ENCODE data around the gene SIRT5.

The SIRT5 gene

GRCh38 chr6:13574571-13575376 is at the start of gene SIRT5:
SIRT5 (plus strand) TSS chr6:13574601; CDS start chr6:13584111, 9,510 bp downstream.
- Histone ChIP-seq H3K9ac (ENCODE audit: low read length) (peak within 1 kb of the TSS; percentile 85), H3K27me3 (replicated peaks; ENCODE audit: control insufficient read depth, insufficient read depth, low read length) (no peaks in the 10 kb centered on the region), H3K4me1 (ENCODE audit: control insufficient read depth, insufficient read depth, low read length) (peaks cover 7% of the 10 kb centered on the region), H3K9me3 (ENCODE audit: control insufficient read depth, low read length) (no peaks in the 10 kb centered on the region), H3K4me3 (ENCODE audit: low read length) (peak within 1 kb of the TSS; percentile 83), H3K36me3 (ENCODE audit: control insufficient read depth, insufficient read depth, low read length, severe bottlenecking) (no peaks in the 10 kb centered on the region)
- DNase-seq (ENCODE audit: low read depth): peak; percentile 88

GRCh38 chr6:13524801-13525508 is 49.4 kb upstream of the SIRT5 start:
- Histone ChIP-seq H3K36me3 (ENCODE audit: control insufficient read depth, insufficient read depth, low read length, severe bottlenecking) (no peaks in the 10 kb centered on the region), H3K27me3 (replicated peaks; ENCODE audit: control insufficient read depth, insufficient read depth, low read length) (no peaks in the 10 kb centered on the region), H3K9ac (ENCODE audit: low read length) (no peak overlapping the region), H3K4me1 (ENCODE audit: control insufficient read depth, insufficient read depth, low read length) (peaks cover 5% of the 10 kb centered on the region), H3K4me3 (ENCODE audit: low read length) (no peak overlapping the region), H3K9me3 (ENCODE audit: control insufficient read depth, low read length) (peaks cover under 1% of the 10 kb centered on the region)
- DNase-seq (ENCODE audit: low read depth): no peak

- no peak overlapping the region for H3K9ac ChIP-seq (ENCODE audit: low read length)
- H3K4me1 ChIP-seq (ENCODE audit: control insufficient read depth, insufficient read depth, low read length): peaks cover 5% of the 10 kb centered on the region
- H3K27me3 ChIP-seq (replicated peaks; ENCODE audit: control insufficient read depth, insufficient read depth, low read length): no peaks in the 10 kb centered on the region
- H3K36me3 ChIP-seq (ENCODE audit: control insufficient read depth, insufficient read depth, low read length, severe bottlenecking): no peaks in the 10 kb centered on the region
- H3K4me3 ChIP-seq (ENCODE audit: low read length): no peak overlapping the region
- H3K9me3 ChIP-seq (ENCODE audit: control insufficient read depth, low read length): no peaks in the 10 kb centered on the region
- no peak for DNase-seq (ENCODE audit: low read depth)
These were observed 48.1 kb upstream of the SIRT5 start for GRCh38 chr6:13526357-13526726.

DNA sequence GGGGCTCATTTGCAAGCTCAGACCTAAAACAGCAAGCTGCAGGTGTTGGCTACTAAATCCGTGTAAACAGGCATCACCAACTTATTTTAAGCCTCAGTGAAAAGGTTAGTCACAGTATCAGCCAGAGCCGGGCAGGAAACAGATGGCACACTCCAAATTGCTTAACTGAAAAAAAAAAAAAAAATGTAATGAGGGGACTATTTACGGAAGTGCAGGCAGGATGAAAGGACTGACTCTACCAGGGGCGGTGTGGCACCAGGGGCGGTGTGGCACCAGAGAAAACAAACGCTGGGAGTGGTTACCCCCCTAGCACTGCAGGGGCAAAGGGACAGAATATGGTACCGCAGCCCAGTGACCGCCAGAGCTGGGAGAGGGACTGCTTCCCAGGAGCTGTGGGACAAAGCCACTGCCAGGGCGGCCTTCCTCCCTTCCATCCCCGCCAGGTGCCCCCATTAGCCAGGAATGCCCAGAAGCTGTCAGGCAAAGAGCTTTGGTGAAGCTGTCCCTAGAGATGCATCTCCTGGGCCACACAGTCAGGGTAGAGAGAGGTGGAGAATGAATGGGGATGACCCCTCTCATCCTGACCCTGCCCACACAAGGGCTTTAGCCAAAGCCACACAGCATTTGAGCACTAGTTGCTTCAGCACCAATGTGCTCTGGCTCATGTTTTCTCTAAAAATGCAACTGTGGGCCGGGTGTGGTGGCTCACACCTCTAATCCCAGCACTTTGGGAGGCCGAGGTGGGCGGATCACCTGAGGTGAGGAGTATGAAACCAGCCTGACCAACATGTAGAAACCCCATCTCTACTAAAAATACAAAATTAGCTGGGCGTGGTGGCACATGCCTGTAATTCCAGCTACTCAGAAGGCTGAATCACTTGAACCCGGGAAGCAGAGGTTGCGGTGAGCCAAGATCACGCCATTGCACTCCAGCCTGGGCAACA is 47.4 kb upstream of the SIRT5 start:
- Histone ChIP-seq H3K9ac (ENCODE audit: low read length) (no peak overlapping the region), H3K27me3 (replicated peaks; ENCODE audit: control insufficient read depth, insufficient read depth, low read length) (peaks cover 2% of the 10 kb centered on the region), H3K4me3 (ENCODE audit: low read length) (no peak overlapping the region), H3K4me1 (ENCODE audit: control insufficient read depth, insufficient read depth, low read length) (peaks cover 5% of the 10 kb centered on the region), H3K36me3 (ENCODE audit: control insufficient read depth, insufficient read depth, low read length, severe bottlenecking) (no peaks in the 10 kb centered on the region), H3K9me3 (ENCODE audit: control insufficient read depth, low read length) (no peaks in the 10 kb centered on the region)
- DNase-seq (ENCODE audit: low read depth): no peak

- no peaks in the 10 kb centered on the region for H3K36me3 ChIP-seq (ENCODE audit: control insufficient read depth, insufficient read depth, low read length, severe bottlenecking)
- peaks cover 3% of the 10 kb centered on the region for H3K4me1 ChIP-seq (ENCODE audit: control insufficient read depth, insufficient read depth, low read length)
- no peak overlapping the region for H3K4me3 ChIP-seq (ENCODE audit: low read length)
- peaks cover 8% of the 10 kb centered on the region for H3K27me3 ChIP-seq (replicated peaks; ENCODE audit: control insufficient read depth, insufficient read depth, low read length)
- H3K9me3 ChIP-seq (ENCODE audit: control insufficient read depth, low read length): no peaks in the 10 kb centered on the region
- DNase-seq (ENCODE audit: low read depth): no peak
- H3K9ac ChIP-seq (ENCODE audit: low read length): no peak overlapping the region
These were observed 46.7 kb upstream of the SIRT5 start for GRCh38 chr6:13527671-13528056.

DNA sequence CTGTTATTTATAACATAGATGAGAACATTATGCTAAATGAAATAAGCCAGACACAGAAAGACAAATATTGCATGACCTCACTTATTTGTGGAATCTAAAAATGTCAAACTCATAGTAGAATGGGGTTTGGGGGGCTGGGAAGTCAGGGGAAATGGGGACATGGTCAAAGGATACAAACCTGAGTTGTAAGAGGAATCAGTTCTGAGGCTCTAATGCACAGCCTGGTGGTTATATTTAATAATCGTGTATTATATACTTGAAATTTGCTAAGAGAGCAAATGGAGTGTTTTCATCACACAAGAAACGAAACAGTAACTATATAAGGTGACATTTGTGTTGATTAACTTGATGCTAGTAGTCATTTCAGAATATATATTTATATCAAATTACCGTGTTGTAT is 46.2 kb upstream of the SIRT5 start:
- no peaks in the 10 kb centered on the region for H3K36me3 ChIP-seq (ENCODE audit: control insufficient read depth, insufficient read depth, low read length, severe bottlenecking)
- no peaks in the 10 kb centered on the region for H3K9me3 ChIP-seq (ENCODE audit: control insufficient read depth, low read length)
- no peaks in the 10 kb centered on the region for H3K4me1 ChIP-seq (ENCODE audit: control insufficient read depth, insufficient read depth, low read length)
- H3K27me3 ChIP-seq (replicated peaks; ENCODE audit: control insufficient read depth, insufficient read depth, low read length): peaks cover 8% of the 10 kb centered on the region
- peak; percentile 12 for DNase-seq (ENCODE audit: low read depth)
- no peak overlapping the region for H3K9ac ChIP-seq (ENCODE audit: low read length)
- H3K4me3 ChIP-seq (ENCODE audit: low read length): no peak overlapping the region

DNA sequence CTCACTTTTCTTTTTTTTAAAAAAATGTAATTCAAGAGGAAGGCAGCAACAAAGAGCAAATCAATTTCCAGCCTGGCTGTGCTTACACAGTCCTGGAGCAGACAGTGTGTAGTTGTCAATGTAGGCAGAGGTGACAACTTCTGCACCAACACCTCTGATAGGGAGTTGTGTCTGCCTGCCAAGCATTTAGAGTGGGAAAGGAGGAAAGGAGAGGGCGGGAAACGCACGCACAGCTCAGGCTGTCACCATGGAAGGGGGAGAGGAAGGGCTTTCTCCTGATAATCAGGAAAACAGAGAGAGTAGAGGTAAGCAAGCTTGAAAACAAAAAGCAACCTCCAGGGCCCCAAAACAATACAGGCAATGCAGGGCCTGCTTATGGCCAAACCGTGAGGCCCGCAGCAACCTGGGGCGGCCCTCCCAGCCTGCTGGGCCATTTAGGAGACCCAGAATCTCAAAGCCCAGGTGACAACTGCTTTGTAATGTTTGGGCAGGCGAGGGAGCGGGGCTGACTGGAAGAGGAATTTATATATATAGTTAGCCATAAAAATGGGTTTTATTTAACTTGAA is 45.5 kb upstream of the SIRT5 start:
- no peaks in the 10 kb centered on the region for H3K9me3 ChIP-seq (ENCODE audit: control insufficient read depth, low read length)
- DNase-seq (ENCODE audit: low read depth): no peak
- no peaks in the 10 kb centered on the region for H3K4me1 ChIP-seq (ENCODE audit: control insufficient read depth, insufficient read depth, low read length)
- H3K27me3 ChIP-seq (replicated peaks; ENCODE audit: control insufficient read depth, insufficient read depth, low read length): peaks cover 8% of the 10 kb centered on the region
- H3K9ac ChIP-seq (ENCODE audit: low read length): no peak overlapping the region
- no peak overlapping the region for H3K4me3 ChIP-seq (ENCODE audit: low read length)
- no peaks in the 10 kb centered on the region for H3K36me3 ChIP-seq (ENCODE audit: control insufficient read depth, insufficient read depth, low read length, severe bottlenecking)

DNA sequence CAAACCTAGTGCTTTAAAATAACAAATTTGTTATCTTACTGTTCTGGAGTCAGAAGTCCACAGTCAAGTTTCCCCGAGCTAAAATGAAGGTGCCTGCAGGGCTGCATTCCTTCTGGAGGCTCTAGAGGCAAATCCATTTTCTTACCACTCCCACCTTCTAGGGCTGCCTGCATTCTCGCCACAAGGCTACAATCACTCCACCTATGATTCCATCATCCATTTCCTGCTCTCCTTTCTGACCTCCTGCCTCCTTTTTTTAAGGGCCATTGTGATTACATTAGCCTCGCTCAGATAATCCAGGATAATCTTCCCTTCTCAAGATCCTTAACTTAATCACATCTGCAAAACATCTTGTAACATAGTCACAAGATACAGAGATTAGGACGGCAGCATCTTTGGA is 42.4 kb upstream of the SIRT5 start:
- Histone ChIP-seq H3K36me3 (ENCODE audit: control insufficient read depth, insufficient read depth, low read length, severe bottlenecking) (no peaks in the 10 kb centered on the region), H3K4me1 (ENCODE audit: control insufficient read depth, insufficient read depth, low read length) (peaks cover 2% of the 10 kb centered on the region), H3K4me3 (ENCODE audit: low read length) (no peak overlapping the region), H3K9me3 (ENCODE audit: control insufficient read depth, low read length) (no peaks in the 10 kb centered on the region), H3K27me3 (replicated peaks; ENCODE audit: control insufficient read depth, insufficient read depth, low read length) (peaks cover 8% of the 10 kb centered on the region), H3K9ac (ENCODE audit: low read length) (no peak overlapping the region)
- no peak for DNase-seq (ENCODE audit: low read depth)

GRCh38 chr6:13534536-13534935 is 39.9 kb upstream of the SIRT5 start:
- H3K27me3 ChIP-seq (replicated peaks; ENCODE audit: control insufficient read depth, insufficient read depth, low read length): peaks cover 8% of the 10 kb centered on the region
- H3K9ac ChIP-seq (ENCODE audit: low read length): no peak overlapping the region
- H3K4me3 ChIP-seq (ENCODE audit: low read length): no peak overlapping the region
- H3K36me3 ChIP-seq (ENCODE audit: control insufficient read depth, insufficient read depth, low read length, severe bottlenecking): no peaks in the 10 kb centered on the region
- H3K9me3 ChIP-seq (ENCODE audit: control insufficient read depth, low read length): no peaks in the 10 kb centered on the region
- no peak for DNase-seq (ENCODE audit: low read depth)
- peaks cover 10% of the 10 kb centered on the region for H3K4me1 ChIP-seq (ENCODE audit: control insufficient read depth, insufficient read depth, low read length)

DNA sequence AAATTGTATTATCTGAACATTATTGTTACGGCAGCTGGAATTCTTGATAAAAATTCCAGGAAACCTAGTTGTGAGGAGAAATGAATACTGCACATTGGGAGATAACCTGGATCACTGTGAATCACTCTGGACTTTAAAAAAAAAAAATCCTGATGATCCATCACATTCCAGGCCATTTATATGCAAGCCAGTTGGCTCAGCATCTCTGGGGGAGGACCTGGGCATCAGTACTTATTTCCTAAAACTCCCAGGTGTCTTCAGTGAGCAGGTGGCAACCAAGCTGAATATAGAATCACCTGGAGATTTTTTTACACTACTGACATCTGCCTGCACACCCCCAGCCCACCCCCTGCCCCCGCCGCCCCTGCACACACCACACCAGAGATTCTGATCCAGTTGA is 39.1 kb upstream of the SIRT5 start:
- Histone ChIP-seq H3K9me3 (ENCODE audit: control insufficient read depth, low read length) (no peaks in the 10 kb centered on the region), H3K27me3 (replicated peaks; ENCODE audit: control insufficient read depth, insufficient read depth, low read length) (peaks cover 8% of the 10 kb centered on the region)
- DNase-seq (ENCODE audit: low read depth): no peak

More for the DNA sequence above, 39.1 kb upstream of the SIRT5 start:
- no peaks in the 10 kb centered on the region for H3K36me3 ChIP-seq (ENCODE audit: control insufficient read depth, insufficient read depth, low read length, severe bottlenecking)
- H3K4me1 ChIP-seq (ENCODE audit: control insufficient read depth, insufficient read depth, low read length): peaks cover 10% of the 10 kb centered on the region
- no peak overlapping the region for H3K4me3 ChIP-seq (ENCODE audit: low read length)
- no peak overlapping the region for H3K9ac ChIP-seq (ENCODE audit: low read length)
